GM06990 (cell line): ENCODE results near the gene PAMR1.

Experiments used
- DNase-seq: peaks from one replicate; pipeline ENCODE4 v3.0.0-alpha.2; 2011; ENCODE audit not compliant: insufficient read length; ENCODE audit errors: extremely low read depth
- H3K27me3 ChIP-seq: replicated peaks from 2 replicates; pipeline ENCODE4 v1.6.0; 2011; ENCODE audit warnings: low read length; ENCODE audit not compliant: control insufficient read depth, insufficient read depth
- H3K36me3 ChIP-seq: 2 replicates; pipeline ENCODE4 v1.5.1; 2011; ENCODE audit warnings: low read length; ENCODE audit not compliant: control insufficient read depth, insufficient read depth
- H3K4me3 ChIP-seq: replicated peaks from 2 replicates; pipeline ENCODE4 v1.5.1; 2011; ENCODE audit warnings: low read depth, mild to moderate bottlenecking, control low read depth, low read length
- TF ChIP-seq, protein P1 (sequence below): IDR thresholded peaks from 2 replicates; pipeline ENCODE4 v1.5.1; 2011; ENCODE audit warnings: low read length, control low read depth, mild to moderate bottlenecking, inconsistent platforms; ENCODE audit not compliant: insufficient read depth, poor library complexity, severe bottlenecking

PAMR1 gene

DNA sequence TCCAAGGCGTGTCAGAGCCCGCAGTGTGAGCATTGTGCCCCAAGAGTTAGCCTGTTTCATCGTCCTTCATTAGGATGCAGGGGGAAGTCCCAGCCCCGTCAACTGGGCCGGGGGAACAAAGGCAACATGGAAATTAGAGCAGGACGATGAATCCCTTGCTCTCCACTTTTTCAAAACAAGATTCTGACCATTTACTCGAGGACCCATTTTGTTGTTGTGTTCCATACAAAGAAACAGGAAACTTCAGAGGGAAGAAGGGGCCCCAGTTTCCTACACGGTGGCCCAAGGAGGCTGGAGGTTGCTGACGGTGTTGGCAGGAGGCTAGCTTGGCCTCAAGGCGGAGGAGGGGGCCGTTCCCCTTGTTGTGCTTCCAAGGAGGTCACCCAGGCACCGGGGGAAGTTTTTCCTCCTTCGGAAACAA lies 62.1 kb downstream of the PAMR1 start:
- Histone ChIP-seq H3K27me3 (no peaks in the 10 kb centered on the region; the same call in 1 of the 2 replicates), H3K4me3 (no peak overlapping the region), H3K36me3 (no peaks in the 10 kb centered on the region)
- TF ChIP-seq, protein P1, sequence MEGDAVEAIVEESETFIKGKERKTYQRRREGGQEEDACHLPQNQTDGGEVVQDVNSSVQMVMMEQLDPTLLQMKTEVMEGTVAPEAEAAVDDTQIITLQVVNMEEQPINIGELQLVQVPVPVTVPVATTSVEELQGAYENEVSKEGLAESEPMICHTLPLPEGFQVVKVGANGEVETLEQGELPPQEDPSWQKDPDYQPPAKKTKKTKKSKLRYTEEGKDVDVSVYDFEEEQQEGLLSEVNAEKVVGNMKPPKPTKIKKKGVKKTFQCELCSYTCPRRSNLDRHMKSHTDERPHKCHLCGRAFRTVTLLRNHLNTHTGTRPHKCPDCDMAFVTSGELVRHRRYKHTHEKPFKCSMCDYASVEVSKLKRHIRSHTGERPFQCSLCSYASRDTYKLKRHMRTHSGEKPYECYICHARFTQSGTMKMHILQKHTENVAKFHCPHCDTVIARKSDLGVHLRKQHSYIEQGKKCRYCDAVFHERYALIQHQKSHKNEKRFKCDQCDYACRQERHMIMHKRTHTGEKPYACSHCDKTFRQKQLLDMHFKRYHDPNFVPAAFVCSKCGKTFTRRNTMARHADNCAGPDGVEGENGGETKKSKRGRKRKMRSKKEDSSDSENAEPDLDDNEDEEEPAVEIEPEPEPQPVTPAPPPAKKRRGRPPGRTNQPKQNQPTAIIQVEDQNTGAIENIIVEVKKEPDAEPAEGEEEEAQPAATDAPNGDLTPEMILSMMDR = no peak
- no peak for DNase-seq

DNA sequence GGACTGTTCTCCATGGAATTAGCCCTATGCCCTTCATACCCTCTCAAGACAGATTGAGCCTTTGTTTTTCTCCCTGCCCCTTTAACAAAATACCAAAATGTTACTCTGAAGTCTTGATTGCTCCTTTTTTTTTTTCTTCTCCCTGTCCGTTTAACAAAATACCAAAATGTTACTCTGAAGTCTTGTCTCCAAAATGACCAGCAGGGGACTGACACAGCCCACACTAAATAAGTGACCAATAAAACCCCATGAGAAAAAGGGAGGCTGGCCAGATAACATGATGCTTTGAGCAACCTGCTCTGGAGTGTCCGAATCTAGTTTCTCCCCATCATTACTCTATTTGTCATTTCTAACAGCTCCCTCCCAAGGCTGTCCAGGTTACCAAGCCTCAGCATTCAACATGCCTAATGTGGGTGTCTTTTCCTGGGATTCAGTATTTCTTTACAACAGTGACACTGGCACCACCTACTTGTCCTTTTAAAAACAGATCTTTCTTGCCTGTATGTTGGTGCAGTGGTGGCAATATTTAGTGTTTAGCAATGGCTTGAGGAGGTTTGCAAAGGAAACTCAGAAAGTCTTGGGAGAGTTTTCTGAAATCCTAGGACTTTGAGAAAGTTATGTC lies 63.4 kb downstream of the PAMR1 start:
- Histone ChIP-seq H3K4me3 (no peak overlapping the region), H3K27me3 (no peaks in the 10 kb centered on the region; the same call in 1 of the 2 replicates), H3K36me3 (no peaks in the 10 kb centered on the region)
- DNase-seq = no peak
- TF ChIP-seq, protein P1 = no peak

DNA sequence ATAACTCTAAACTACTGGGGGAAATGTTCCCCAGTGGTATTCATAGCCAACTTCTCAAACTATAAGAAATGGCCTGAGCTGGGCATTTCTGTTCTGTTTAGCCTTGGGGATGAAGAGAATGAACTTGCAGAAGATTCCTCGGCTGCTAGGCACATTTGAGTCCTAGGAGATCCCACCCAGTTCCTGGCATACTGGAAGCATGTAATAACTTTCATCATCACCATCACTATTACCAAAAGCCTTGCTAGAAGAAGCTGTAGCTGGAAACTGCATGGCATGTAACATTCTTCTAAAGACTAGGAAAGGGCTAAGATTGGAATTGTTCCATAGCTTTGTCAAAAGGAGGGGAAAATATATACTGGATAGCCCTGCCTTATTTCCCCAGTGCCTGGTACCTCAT lies 65.9 kb downstream of the PAMR1 start:
- H3K27me3 ChIP-seq = no peaks in the 10 kb centered on the region; the same call in 1 of the 2 replicates
- H3K4me3 ChIP-seq = no peak overlapping the region
- no peaks in the 10 kb centered on the region for H3K36me3 ChIP-seq
- TF ChIP-seq, protein P1 = no peak
- no peak for DNase-seq

DNA sequence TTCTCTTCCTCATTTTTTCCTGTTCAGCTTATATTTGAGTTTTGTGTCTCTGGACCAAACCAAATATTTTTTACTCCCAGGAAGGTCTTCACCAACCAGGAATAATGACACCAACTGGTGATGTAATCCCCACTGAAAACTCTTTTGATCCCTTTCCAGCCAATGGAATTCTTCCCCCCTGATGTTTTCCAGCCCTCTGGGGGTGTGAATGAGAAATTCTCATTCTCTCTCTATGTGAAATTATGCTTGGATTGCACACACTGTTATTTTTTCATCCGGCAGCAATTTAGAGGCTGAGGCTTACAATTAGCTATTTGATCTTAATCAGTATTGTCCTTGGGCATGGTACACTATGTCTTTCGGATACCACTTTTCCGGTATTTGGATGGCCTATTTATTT lies 66.6 kb downstream of the PAMR1 start:
- DNase-seq = no peak

DNA sequence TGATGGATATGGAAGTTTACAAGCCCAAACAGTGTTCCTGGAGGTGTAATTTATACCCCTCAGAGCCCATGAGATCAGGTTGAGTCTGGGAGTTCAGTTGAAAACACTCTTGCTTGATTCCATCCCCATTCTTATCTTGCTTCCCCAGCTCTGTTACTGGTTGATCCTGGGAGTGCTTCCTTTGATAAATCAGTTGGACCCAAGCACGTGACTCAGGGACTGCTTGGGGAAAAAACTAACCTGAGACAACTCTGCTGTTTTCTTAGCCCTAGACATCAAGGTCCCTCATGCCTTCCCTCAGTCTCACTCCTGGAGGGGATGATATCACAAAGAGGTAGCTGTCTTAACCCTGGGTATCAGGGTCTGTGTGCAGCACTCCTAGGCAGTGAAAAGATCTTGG lies 71.1 kb downstream of the PAMR1 start:
- no peak overlapping the region for H3K4me3 ChIP-seq
- DNase-seq = no peak
- TF ChIP-seq, protein P1 = no peak
- no peaks in the 10 kb centered on the region for H3K36me3 ChIP-seq
- no peaks in the 10 kb centered on the region; the same call in 1 of the 2 replicates for H3K27me3 ChIP-seq

More for the DNA sequence above, 66.6 kb downstream of the PAMR1 start:
- Histone ChIP-seq H3K27me3 (no peaks in the 10 kb centered on the region; the same call in 1 of the 2 replicates), H3K4me3 (no peak overlapping the region), H3K36me3 (no peaks in the 10 kb centered on the region)
- TF ChIP-seq, protein P1 = no peak
